ENCODE results near the gene GOLPH3.
"Not testable (repeated sequence)": the region's sequence is repeated elsewhere in the genome, so short reads cannot be mapped to it uniquely, and the experiment has no call there.

Gene GOLPH3

GRCh38 chr5:32127711-32128110 lies 46.4 kb downstream of the GOLPH3 start:
- no peak for DNase-seq (ENCODE audit: low read depth)
- TF ChIP-seq CTCF (conservative IDR thresholded peaks at IDR 0.05; ENCODE audit: low read depth, low read length): no peak

GRCh38 chr5:32126691-32127090 lies 47.4 kb downstream of the GOLPH3 start:
- H3K4me3 ChIP-seq (ENCODE audit: low read depth, low read length): no peak overlapping the region
- peak; percentile 66 for DNase-seq (ENCODE audit: low read depth)
- TF ChIP-seq CTCF (conservative IDR thresholded peaks at IDR 0.05; ENCODE audit: low read depth, low read length): no peak

More at GRCh38 chr5:32127711-32128110, 46.4 kb downstream of the GOLPH3 start:
- no peak overlapping the region for H3K4me3 ChIP-seq (ENCODE audit: low read depth, low read length)

- TF ChIP-seq CTCF (conservative IDR thresholded peaks at IDR 0.05; ENCODE audit: low read depth, low read length): no peak
- no peak overlapping the region for H3K4me3 ChIP-seq (ENCODE audit: low read depth, low read length)
- DNase-seq (ENCODE audit: low read depth): no peak
These were observed 50.0 kb downstream of the GOLPH3 start for GRCh38 chr5:32123889-32124676.

GRCh38 chr5:32123058-32123805 lies 50.9 kb downstream of the GOLPH3 start:
- no peak for TF ChIP-seq CTCF (conservative IDR thresholded peaks at IDR 0.05; ENCODE audit: low read depth, low read length)
- H3K4me3 ChIP-seq (ENCODE audit: low read depth, low read length): no peak overlapping the region
- peak; percentile 39 for DNase-seq (ENCODE audit: low read depth)

DNA sequence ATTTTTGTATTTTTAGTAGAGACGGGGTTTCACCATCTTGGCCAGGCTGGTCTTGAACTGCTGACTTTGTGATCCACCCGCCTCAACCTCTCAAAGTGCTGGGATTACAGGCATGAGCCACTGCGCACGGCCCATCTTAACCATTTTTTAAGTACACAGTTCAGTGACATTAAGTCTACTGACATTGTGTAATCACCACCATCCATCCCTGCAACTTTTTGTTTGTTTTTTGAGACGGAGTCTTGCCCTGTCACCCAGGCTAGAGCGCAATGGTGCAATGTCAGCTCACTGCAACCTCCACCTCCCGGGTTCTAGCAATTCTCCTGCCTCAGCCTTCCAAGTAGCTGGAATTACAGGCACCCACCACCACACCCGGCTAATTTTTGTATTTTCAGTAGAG lies 55.2 kb downstream of the GOLPH3 start:
- not testable (repeated sequence) for DNase-seq (ENCODE audit: low read depth)

GRCh38 chr5:32116574-32117313 lies 57.4 kb downstream of the GOLPH3 start:
- peak; percentile 22 for DNase-seq (ENCODE audit: low read depth)
- no peak for TF ChIP-seq CTCF (conservative IDR thresholded peaks at IDR 0.05; ENCODE audit: low read depth, low read length)
- H3K4me3 ChIP-seq (ENCODE audit: low read depth, low read length): no peak overlapping the region

More for the DNA sequence above, 55.2 kb downstream of the GOLPH3 start:
- not testable (repeated sequence) for H3K4me3 ChIP-seq (ENCODE audit: low read depth, low read length)

GRCh38 chr5:32115985-32116384 lies 58.1 kb downstream of the GOLPH3 start:
- no peak overlapping the region for H3K4me3 ChIP-seq (ENCODE audit: low read depth, low read length)
- TF ChIP-seq CTCF (conservative IDR thresholded peaks at IDR 0.05; ENCODE audit: low read depth, low read length): peak; percentile 50
- peak; percentile 67 for DNase-seq (ENCODE audit: low read depth)
